Central memory CD4-positive, alpha-beta T cell (primary cell): ENCODE data around the gene BIRC3.

Experiments
- DNase-seq: peaks from one replicate; pipeline ENCODE4 v3.0.0; 2022

The BIRC3 gene

GRCh38 chr11:102378818-102379217, 61.5 kb downstream of the BIRC3 start:
- DNase-seq, result no peak

GRCh38 chr11:102382384-102382783, 65.1 kb downstream of the BIRC3 start:
- DNase-seq, result no peak

GRCh38 chr11:102383839-102384238, 66.6 kb downstream of the BIRC3 start:
- no peak for DNase-seq

- no peak for DNase-seq
Observed at GRCh38 chr11:102384419-102385079, 67.3 kb downstream of the BIRC3 start.

- DNase-seq, result no peak
Observed at GRCh38 chr11:102385085-102386007, 68.1 kb downstream of the BIRC3 start.

DNA sequence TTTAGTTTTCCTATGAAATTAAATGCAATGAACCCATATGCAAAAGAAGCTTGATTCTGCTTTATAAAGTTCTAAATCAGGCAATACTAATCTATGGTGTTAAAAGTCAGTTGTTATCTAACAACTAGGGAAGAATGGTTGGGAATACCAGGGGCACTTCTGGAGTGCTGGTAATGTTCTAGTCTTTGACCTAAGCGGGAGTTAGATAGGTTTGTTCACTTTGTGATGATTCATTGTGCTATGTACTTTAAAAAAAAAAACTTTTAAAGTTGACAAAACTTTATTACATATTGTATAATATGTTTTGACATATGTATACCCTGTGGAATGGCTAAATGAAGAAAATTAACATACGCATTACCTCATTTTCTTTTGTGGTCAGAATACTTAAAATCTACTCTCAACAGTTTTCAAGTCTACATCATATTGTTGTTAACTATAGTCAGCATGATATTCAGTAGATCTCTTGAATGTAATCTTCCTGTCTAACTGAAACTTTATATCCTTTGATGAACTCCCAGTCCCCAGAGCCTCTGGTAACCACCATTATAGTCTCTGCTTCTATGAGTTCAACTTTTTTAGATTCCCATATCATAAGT, 69.0 kb downstream of the BIRC3 start:
- no peak for DNase-seq

- DNase-seq, result no peak
Observed at GRCh38 chr11:102387043-102387781, 69.9 kb downstream of the BIRC3 start.
